GM15510 (cell line): ENCODE results near the gene MGAT3.

Experiments
- POLR2A ChIP-seq: IDR thresholded peaks from 3 replicates; pipeline ENCODE4 v1.6.1; 2011; ENCODE audit warnings: borderline replicate concordance; ENCODE audit not compliant: insufficient read length; ENCODE audit errors: extremely low read depth

Gene MGAT3

DNA sequence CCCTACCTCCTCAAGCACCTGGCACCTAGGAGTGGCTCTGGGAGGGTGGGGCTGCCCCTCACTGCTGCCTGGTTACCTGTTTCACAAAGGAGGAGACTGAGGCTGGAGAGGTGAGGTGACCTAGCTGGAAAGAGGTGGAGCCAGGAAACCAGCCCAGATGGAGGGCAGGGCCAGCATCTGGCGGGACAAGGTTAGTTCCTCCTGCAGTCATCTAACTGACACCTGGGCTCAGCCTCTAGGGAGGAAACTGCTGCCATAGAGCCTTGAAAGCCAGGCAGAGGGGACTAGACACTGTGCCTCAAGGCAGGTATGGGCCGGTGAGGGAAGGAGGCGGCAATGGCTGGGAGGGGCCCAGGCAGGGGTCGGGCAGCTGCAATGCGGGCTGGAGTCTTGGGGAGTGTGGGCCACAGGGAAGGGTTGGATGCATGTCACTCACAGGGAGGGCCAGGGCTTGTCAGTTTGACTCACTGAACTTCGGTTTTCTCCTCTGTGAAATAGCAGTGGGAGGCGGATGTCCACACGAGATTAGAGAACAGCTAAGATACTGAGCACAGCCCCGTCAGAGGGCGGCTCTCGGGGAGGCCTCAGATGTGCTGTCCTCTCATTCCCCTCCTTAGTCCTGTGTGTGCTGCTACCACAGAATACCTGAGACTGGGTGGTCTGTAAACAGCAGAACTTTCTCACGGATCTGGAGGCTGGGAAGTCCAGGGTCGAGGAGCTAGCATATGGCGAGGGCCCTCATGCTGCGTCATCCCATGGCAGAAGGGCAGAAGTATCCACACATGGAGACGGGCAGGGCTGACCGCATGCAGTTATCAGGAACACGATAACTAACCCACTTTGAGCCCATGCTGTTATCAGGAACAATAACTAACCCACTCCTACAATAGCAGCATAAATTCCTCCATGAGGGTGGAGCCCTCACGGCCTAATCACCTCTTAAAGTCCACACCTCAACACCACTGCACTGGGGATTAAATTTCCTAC lies 16.1 kb downstream of the MGAT3 start:
- no peak for TF ChIP-seq POLR2A

DNA sequence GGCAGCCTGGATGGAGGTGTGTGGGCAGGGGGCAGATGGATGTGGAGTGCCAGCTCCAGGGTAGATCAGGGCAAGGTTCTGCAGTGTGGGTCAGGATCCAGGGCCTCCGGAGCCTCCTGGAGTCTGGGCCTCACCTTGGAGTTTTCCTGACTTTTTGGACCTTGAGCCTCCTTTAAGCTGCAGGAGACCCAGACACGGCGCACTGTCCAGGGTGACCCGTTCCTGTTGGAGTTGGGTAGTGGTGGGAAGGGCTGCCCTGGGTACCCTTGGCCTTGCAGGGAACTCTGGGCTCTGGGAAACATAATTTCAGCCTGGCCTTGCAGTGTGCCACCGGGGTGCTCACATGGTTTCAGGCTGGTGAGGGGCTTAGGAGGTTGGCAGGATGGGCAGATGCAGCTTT lies 17.0 kb downstream of the MGAT3 start:
- TF ChIP-seq POLR2A = no peak

DNA sequence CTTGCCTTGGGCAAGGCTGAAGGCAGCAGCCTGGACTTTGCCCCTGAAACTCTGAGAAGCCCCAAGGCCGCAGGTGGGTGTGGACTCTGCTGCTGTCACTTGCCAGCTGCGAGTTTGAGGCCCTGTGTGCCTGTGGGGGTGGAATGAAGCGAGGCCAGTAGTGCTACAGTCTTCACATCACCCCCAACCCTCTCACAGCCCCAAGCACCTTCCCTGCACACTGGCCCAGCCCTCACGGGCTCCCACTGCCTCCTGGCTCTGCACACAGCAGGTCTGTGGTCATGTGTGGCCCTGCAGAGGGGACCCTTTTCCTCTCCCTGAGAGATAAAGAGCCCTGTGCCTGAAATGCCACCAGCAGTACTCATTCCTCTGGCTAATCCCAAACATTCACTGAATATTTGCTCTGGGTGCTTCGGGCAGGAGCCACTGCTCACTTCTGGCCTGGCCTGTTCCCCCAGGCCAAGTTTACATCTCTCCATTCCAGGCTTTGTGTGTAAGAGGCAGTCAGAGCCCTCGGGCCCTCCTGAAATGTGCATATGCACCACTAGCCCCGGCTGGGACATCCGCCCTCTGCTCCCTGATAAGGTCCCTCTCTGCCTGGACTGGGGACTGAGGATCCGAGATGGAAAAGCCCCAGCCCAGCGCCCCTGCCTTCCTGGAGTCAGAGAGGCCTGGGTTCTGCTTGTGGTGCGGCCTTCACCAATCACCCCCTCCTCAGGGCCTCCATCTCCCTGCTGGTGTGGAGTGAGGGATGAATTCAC lies 17.7 kb downstream of the MGAT3 start:
- TF ChIP-seq POLR2A = no peak

DNA sequence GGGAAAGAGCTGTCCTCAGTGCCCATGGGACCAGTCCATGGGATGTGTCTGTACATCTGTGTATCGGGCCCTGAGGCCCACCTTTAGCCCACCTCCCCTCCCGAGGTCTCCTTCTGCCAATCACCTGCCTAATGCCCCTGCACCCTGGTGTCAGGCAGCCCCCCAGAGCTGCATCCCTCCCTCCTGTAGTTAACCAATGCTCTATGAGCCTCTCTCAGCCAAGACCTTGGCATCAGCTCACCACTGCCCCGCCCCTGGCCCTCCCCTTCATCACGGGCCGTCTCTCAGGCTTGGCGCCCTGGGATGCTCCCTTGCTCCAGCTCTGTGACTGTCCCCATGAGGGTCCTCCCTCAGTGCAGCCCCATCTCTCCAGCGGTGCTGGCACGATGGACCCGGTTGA lies 18.5 kb downstream of the MGAT3 start:
- no peak for TF ChIP-seq POLR2A

DNA sequence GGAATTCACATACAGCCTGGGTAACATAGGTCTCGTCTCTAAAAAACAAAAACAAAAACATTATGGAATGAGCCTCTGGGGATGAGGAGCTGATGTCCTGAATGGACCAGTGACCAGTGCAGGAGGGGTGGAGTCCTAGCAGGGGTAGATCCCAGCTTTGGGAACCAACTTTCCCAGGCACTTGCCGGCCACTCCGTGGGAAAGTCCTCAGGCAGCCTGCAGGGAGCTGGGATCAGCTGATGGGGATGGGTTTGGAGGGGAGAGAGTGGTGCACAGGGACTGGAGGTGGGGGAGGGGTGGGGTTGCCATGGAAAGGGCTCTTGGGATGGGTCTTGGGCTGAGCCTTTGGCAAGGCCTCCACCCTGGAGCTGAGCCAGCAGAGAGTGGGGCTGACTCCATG lies 19.1 kb downstream of the MGAT3 start:
- no peak for TF ChIP-seq POLR2A

DNA sequence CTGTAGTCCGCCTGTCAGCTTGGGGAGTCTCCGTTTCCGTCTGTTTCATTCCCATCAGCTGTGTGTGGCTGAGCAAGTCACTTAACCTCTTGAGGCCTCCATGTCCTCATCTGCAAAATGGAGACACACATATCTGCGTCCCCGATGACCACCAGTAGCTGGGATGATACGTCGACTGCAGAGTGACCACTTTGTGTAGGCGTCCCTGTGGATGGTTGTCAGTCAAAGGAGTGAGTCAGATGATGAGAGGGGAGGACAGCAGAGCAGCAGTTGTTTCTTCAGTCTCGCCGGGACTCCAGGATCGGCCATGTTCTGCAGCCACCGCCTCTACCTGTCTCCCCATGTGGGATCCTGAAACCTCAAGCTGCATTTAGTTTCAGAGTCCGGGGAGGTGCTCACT lies 19.9 kb downstream of the MGAT3 start:
- no peak for TF ChIP-seq POLR2A

- no peak for TF ChIP-seq POLR2A
Measured at GRCh38 chr22:39477542-39477941, 20.7 kb downstream of the MGAT3 start.

DNA sequence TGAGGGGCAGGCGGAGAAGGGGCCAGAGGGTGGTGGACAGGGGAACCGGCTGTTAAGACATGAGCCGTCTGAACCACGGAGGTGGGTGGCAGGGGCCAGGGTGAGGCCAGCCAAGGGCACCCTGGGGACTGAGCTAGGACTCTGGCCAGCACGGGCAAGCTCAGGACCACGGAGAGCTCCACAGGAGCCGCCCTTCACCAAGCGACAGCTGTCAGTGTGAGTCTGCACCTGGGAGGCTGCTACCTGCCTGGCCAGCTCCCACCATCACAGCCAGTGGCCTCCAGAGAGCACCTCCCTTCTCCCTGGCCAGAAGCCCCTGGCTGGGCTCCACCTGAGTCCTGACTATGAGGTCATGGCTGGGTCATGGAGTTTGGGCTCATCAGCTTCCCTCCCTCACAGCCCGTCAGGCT lies 21.6 kb downstream of the MGAT3 start:
- no peak for TF ChIP-seq POLR2A

GRCh38 chr22:39479254-39479653 lies 22.4 kb downstream of the MGAT3 start:
- TF ChIP-seq POLR2A = no peak

- no peak for TF ChIP-seq POLR2A
Measured at GRCh38 chr22:39480557-39480956, 23.7 kb downstream of the MGAT3 start.

DNA sequence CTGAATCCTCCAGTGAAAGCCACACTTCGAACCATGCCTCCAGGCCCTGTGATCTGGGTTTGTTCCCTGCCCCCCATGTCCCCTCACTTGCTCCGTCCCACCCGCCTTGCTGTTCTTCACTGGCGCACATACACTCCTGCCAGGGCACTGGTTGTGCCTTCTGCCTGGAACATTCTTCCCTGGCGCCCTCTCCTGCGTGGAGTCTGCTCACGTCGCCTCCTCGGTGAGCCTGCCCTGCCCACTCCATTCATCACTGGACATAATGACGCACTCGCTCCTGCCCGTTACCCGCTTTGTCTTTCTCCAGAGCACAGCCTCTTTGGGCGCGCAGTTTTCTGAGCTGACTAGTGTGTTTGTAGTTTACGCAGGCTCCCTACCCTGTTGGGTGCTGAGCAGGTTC lies 24.2 kb downstream of the MGAT3 start:
- no peak for TF ChIP-seq POLR2A

- no peak for TF ChIP-seq POLR2A
Measured at GRCh38 chr22:39481595-39481994, 24.8 kb downstream of the MGAT3 start.

DNA sequence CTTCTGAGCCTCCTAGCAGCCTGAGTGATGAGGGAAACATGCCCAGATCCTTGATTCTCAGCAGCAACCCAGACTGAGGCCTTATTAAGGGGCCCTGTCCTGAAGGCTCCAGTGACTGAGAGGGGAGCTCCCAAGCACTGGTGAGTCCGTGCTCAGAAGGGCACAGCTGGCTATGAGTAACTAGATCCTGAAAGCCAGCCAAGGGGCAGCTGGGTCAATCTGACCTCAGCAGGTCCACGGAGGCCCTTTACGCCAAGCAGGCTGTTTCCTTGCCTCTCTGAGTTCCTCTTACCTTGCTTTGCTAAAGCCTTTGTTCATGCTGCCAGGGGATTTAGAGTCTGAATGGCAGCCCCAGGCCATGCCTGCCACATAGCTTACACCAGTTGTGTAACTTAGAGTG lies 26.0 kb downstream of the MGAT3 start:
- TF ChIP-seq POLR2A = no peak

- no peak for TF ChIP-seq POLR2A
Measured at GRCh38 chr22:39486951-39487825, 30.4 kb downstream of the MGAT3 start.
